ENCODE measurements around the gene MAP4. TPM values are rescaled to one million over a fixed set of nuclear protein-coding genes. Genes with fewer than 3 reads are reported as not detected.

Gene MAP4
- total RNA-seq, 3 donors from 2014 or later (not counting 1 experiment from before 2014, with no cell fraction given) = 74.5 to 97.1 (median 88.9) TPM

GRCh38 chr3:47996440-47996839 lies 19.8 kb downstream of the MAP4 start:
- intact Hi-C loops (cut with micrococcal nuclease) = no loop called here
- no peaks in the 10 kb centered on the region for H3K36me3 Mint-ChIP-seq
- H3K9me3 ChIP-seq (ENCODE audit: control insufficient read depth, insufficient read depth, low read length) = no peaks in the 10 kb centered on the region
- no peak overlapping the region for H3K27ac Mint-ChIP-seq
- no peak overlapping the region for H3K4me3 Mint-ChIP-seq
- WGBS (ENCODE audit: insufficient coverage) = 79% methylated on average over 2 of the region's 2 CpGs
- H3K27me3 Mint-ChIP-seq (ENCODE audit: low read depth in 2 of 2) = no peaks in the 10 kb centered on the region
- H3K4me3 ChIP-seq (ENCODE audit: low read length) = no peak overlapping the region
- H3K4me1 Mint-ChIP-seq = peaks cover 3 to 11% of the 10 kb centered on the region in 2 donors
- no peaks in the 10 kb centered on the region for H3K27me3 ChIP-seq (ENCODE audit: control insufficient read depth, insufficient read depth, low read length)
- H3K36me3 ChIP-seq (ENCODE audit: control insufficient read depth, insufficient read depth, low read length) = no peaks in the 10 kb centered on the region
- TF ChIP-seq CTCF (IDR thresholded peaks at IDR 0.05) = no peak
- DNase-seq (no peak), ATAC-seq (no peak)
- H3K9me3 Mint-ChIP-seq = no peaks in the 10 kb centered on the region
- H3K4me1 ChIP-seq (ENCODE audit: control insufficient read depth, insufficient read depth, low read length) = no peaks in the 10 kb centered on the region
- H3K27ac ChIP-seq (ENCODE audit: low read length) = no peak overlapping the region

GRCh38 chr3:47994180-47994579 lies 22.0 kb downstream of the MAP4 start:
- H3K4me1 Mint-ChIP-seq = peaks cover 6 to 12% of the 10 kb centered on the region in 2 donors
- no peaks in the 10 kb centered on the region for H3K27me3 Mint-ChIP-seq (ENCODE audit: low read depth in 2 of 2)
- 100% methylated on average over 1 of the region's 3 CpGs for WGBS (ENCODE audit: insufficient coverage)
- DNase-seq (no peak), ATAC-seq (no peak)
- H3K4me3 Mint-ChIP-seq = no peak overlapping the region
- TF ChIP-seq CTCF (IDR thresholded peaks at IDR 0.05) = no peak
- intact Hi-C loops (cut with micrococcal nuclease) = loop anchor here (5.0 kb wide), 2 partner anchors 157 to 472 kb away; no protein-coding TSS in a partner anchor
- no peak overlapping the region for H3K27ac Mint-ChIP-seq
- no peaks in the 10 kb centered on the region for H3K36me3 ChIP-seq (ENCODE audit: control insufficient read depth, insufficient read depth, low read length)
- no peaks in the 10 kb centered on the region for H3K4me1 ChIP-seq (ENCODE audit: control insufficient read depth, insufficient read depth, low read length)
- no peaks in the 10 kb centered on the region for H3K9me3 ChIP-seq (ENCODE audit: control insufficient read depth, insufficient read depth, low read length)
- no peaks in the 10 kb centered on the region for H3K36me3 Mint-ChIP-seq
- no peak overlapping the region for H3K4me3 ChIP-seq (ENCODE audit: low read length)
- H3K9me3 Mint-ChIP-seq = no peaks in the 10 kb centered on the region
- no peaks in the 10 kb centered on the region for H3K27me3 ChIP-seq (ENCODE audit: control insufficient read depth, insufficient read depth, low read length)
- H3K27ac ChIP-seq (ENCODE audit: low read length) = no peak overlapping the region

GRCh38 chr3:47991341-47991740 lies 24.9 kb downstream of the MAP4 start:
- no peaks in the 10 kb centered on the region for H3K27me3 ChIP-seq (ENCODE audit: control insufficient read depth, insufficient read depth, low read length)
- no peak for ATAC-seq
- intact Hi-C loops (cut with micrococcal nuclease) = loop anchor here (5.0 kb wide), 2 partner anchors 154 to 469 kb away; no protein-coding TSS in a partner anchor
- no peaks in the 10 kb centered on the region for H3K9me3 ChIP-seq (ENCODE audit: control insufficient read depth, insufficient read depth, low read length)
- no peak for TF ChIP-seq CTCF (IDR thresholded peaks at IDR 0.05)
- no peak for DNase-seq
- H3K4me1 ChIP-seq (ENCODE audit: control insufficient read depth, insufficient read depth, low read length) = no peaks in the 10 kb centered on the region
- Mint-ChIP-seq H3K4me1 (peaks cover 6 to 9% of the 10 kb centered on the region in 2 donors), H3K27ac (no peak overlapping the region), H3K27me3 (ENCODE audit: low read depth in 2 of 2) (no peaks in the 10 kb centered on the region), H3K9me3 (no peaks in the 10 kb centered on the region), H3K36me3 (no peaks in the 10 kb centered on the region), H3K4me3 (no peak overlapping the region)
- H3K36me3 ChIP-seq (ENCODE audit: control insufficient read depth, insufficient read depth, low read length) = no peaks in the 10 kb centered on the region
- 98% methylated on average over 11 of the region's 11 CpGs for WGBS (ENCODE audit: insufficient coverage)
- no peak overlapping the region for H3K27ac ChIP-seq (ENCODE audit: low read length)
- H3K4me3 ChIP-seq (ENCODE audit: low read length) = no peak overlapping the region

GRCh38 chr3:47989981-47990440 lies 26.2 kb downstream of the MAP4 start:
- Mint-ChIP-seq H3K27me3 (ENCODE audit: low read depth in 2 of 2) (no peaks in the 10 kb centered on the region), H3K36me3 (no peaks in the 10 kb centered on the region), H3K27ac (no peak overlapping the region), H3K4me3 (no peak overlapping the region), H3K9me3 (no peaks in the 10 kb centered on the region), H3K4me1 (peaks cover 0 to 9% of the 10 kb centered on the region in 2 donors)
- H3K27ac ChIP-seq (ENCODE audit: low read length) = no peak overlapping the region
- no peaks in the 10 kb centered on the region for H3K27me3 ChIP-seq (ENCODE audit: control insufficient read depth, insufficient read depth, low read length)
- intact Hi-C loops (cut with micrococcal nuclease) = loop anchor here (1.0 to 5.0 kb wide), 3 partner anchors 153 to 468 kb away; no protein-coding TSS in a partner anchor
- 65% methylated on average over 2 of the region's 2 CpGs for WGBS (ENCODE audit: insufficient coverage)
- ATAC-seq = peak; percentile 95 to 98 (median 98)
- H3K9me3 ChIP-seq (ENCODE audit: control insufficient read depth, insufficient read depth, low read length) = no peaks in the 10 kb centered on the region
- DNase-seq = peak; percentile 34 to 88
- no peak overlapping the region for H3K4me3 ChIP-seq (ENCODE audit: low read length)
- H3K4me1 ChIP-seq (ENCODE audit: control insufficient read depth, insufficient read depth, low read length) = no peaks in the 10 kb centered on the region
- TF ChIP-seq CTCF (IDR thresholded peaks at IDR 0.05) = peak; percentile 82
- H3K36me3 ChIP-seq (ENCODE audit: control insufficient read depth, insufficient read depth, low read length) = no peaks in the 10 kb centered on the region
